Activated naive CD8-positive, alpha-beta T cell treated with anti-CD3 and anti-CD28 coated beads, Interleukin-2, amount 50 U/mL, for 16 hours (primary cell): Measurements from ENCODE around the gene WDR64.

Source experiments
- DNase-seq: peaks from one replicate; pipeline ENCODE4 v3.0.0-alpha.2; 2020; ENCODE audit warnings: low read depth, low spot score

WDR64 gene

GRCh38 chr1:241838897-241839296 lies 186.8 kb downstream of the WDR64 start:
- DNase-seq, result no peak

GRCh38 chr1:241839369-241839979 lies 187.4 kb downstream of the WDR64 start:
- no peak for DNase-seq

GRCh38 chr1:241840164-241840563 lies 188.1 kb downstream of the WDR64 start:
- DNase-seq, result no peak

GRCh38 chr1:241841691-241842090 lies 189.6 kb downstream of the WDR64 start:
- DNase-seq, result no peak

GRCh38 chr1:241842565-241842964 lies 190.5 kb downstream of the WDR64 start:
- DNase-seq, result no peak

GRCh38 chr1:241844593-241844992 lies 192.5 kb downstream of the WDR64 start:
- no peak for DNase-seq

- no peak for DNase-seq
Measured at GRCh38 chr1:241846375-241846774, 194.3 kb downstream of the WDR64 start.

GRCh38 chr1:241846862-241847539 lies 194.9 kb downstream of the WDR64 start:
- DNase-seq, result no peak

- DNase-seq, result no peak
Measured at GRCh38 chr1:241847540-241847795, 195.4 kb downstream of the WDR64 start.

- DNase-seq, result peak; percentile 68
Measured at GRCh38 chr1:241847796-241848685, 196.0 kb downstream of the WDR64 start, which contains the start of gene EXO1. Gene EXO1 (plus strand): TSS chr1:241848204. CDS start chr1:241850426, 2,222 bp downstream.

- no peak for DNase-seq
Measured at GRCh38 chr1:241848686-241849344, 196.7 kb downstream of the WDR64 start.

- DNase-seq, result no peak
Measured at GRCh38 chr1:241849345-241849695, 197.2 kb downstream of the WDR64 start.
